IMR-90 (cell line): ENCODE measurements around the gene RIPPLY1. TPM values are rescaled to one million over a fixed set of nuclear protein-coding genes. Genes with fewer than 3 reads are reported as not detected.
"Not testable (repeated sequence)": the region's sequence is repeated elsewhere in the genome, so short reads cannot be mapped to it uniquely, and the experiment has no call there.

Source experiments
- ATAC-seq: fragments of 200-7000 bp; cut with Tn5 transposase; 2 replicates; pipeline ENCODE4 v1.9.1; 2020; ENCODE audit warnings: low read depth, mild to moderate bottlenecking, moderate library complexity
- BruUV-seq: library from RNA; stranded (reverse); fragments of 400-500 nt; replicated peaks from 2 replicates; lab custom pipeline; 2021; lab: Mats Ljungman, UMichigan
- CTCF ChIA-PET: fragments of 300-600 bp; formaldehyde crosslinking; extraction: SDS; loops from one replicate; lab custom pipeline; 2021; ENCODE audit warnings: antibody characterized with exemption; lab: Yijun Ruan, JAX
- POLR2A ChIA-PET: fragments of 300-600 bp; sonication (Branson Sonifier 250); formaldehyde crosslinking; loops from one replicate; lab custom pipeline; 2022; ENCODE audit warnings: antibody characterized with exemption; ENCODE audit not compliant: unreplicated experiment; lab: Charles Lee
- DNase-seq: peaks from one replicate; pipeline ENCODE4 v3.0.0; 2013
- H2AFZ ChIP-seq: replicated peaks from 2 replicates; pipeline ENCODE3; 2013; ENCODE audit warnings: low read length, mild to moderate bottlenecking; ENCODE audit not compliant: poor library complexity
- H2AK5ac ChIP-seq: 2 replicates; pipeline ENCODE4 v1.6.1; 2013; ENCODE audit warnings: low read depth, low read length, inconsistent platforms
- H2AK9ac ChIP-seq: replicated peaks from 2 replicates; pipeline ENCODE3; 2013; ENCODE audit warnings: mild to moderate bottlenecking, low read depth, low read length, moderate library complexity; ENCODE audit not compliant: poor library complexity
- H2BK120ac ChIP-seq: 2 replicates; pipeline ENCODE4 v1.6.1; 2013; ENCODE audit warnings: low read depth, low read length, inconsistent platforms
- H2BK15ac ChIP-seq: 3 replicates; pipeline ENCODE4 v1.6.1; 2013; ENCODE audit warnings: low read depth, low read length, inconsistent platforms
- H2BK20ac ChIP-seq: 2 replicates; pipeline ENCODE4 v1.6.1; 2013; ENCODE audit warnings: low read depth, mild to moderate bottlenecking, inconsistent platforms, low read length, moderate library complexity
- H2BK5ac ChIP-seq: 2 replicates; pipeline ENCODE4 v1.6.1; 2013; ENCODE audit warnings: mild to moderate bottlenecking, low read depth, low read length, inconsistent platforms; ENCODE audit not compliant: poor library complexity, severe bottlenecking
- H3K14ac ChIP-seq: replicated peaks from 2 replicates; pipeline ENCODE4 v1.6.1; 2013; ENCODE audit warnings: low read depth, low read length, inconsistent platforms
- H3K18ac ChIP-seq: 2 replicates; pipeline ENCODE4 v1.6.1; 2013; ENCODE audit warnings: low read depth, low read length, control low read depth
- H3K23ac ChIP-seq: 2 replicates; pipeline ENCODE4 v1.6.1; 2013; ENCODE audit warnings: low read depth, low read length, inconsistent platforms
- H3K27ac ChIP-seq: 2 replicates; pipeline ENCODE4 v1.5.1; 2013; ENCODE audit warnings: mild to moderate bottlenecking, control low read depth, low read length; ENCODE audit not compliant: insufficient read depth
- H3K27me3 ChIP-seq: 2 replicates; pipeline ENCODE4 v1.6.1; 2013; ENCODE audit warnings: low read length; ENCODE audit not compliant: control insufficient read depth, insufficient read depth
- H3K36me3 ChIP-seq: 2 replicates; pipeline ENCODE4 v1.6.1; 2013; ENCODE audit warnings: low read length, mixed read lengths; ENCODE audit not compliant: control insufficient read depth, insufficient read depth
- H3K4ac ChIP-seq: 2 replicates; pipeline ENCODE4 v1.6.1; 2013; ENCODE audit warnings: low read depth, low read length, inconsistent platforms
- H3K4me1 ChIP-seq: 2 replicates; pipeline ENCODE4 v1.6.1; 2013; ENCODE audit warnings: low read length, mixed read lengths; ENCODE audit not compliant: control insufficient read depth, insufficient read depth
- H3K4me2 ChIP-seq: 2 replicates; pipeline ENCODE4 v1.6.1; 2013; ENCODE audit warnings: low read depth, mild to moderate bottlenecking, control low read depth, low read length, moderate library complexity
- H3K4me3 ChIP-seq: 2 replicates; pipeline ENCODE4 v1.5.1; 2013; ENCODE audit warnings: low read depth, mild to moderate bottlenecking, control low read depth, low read length, moderate library complexity; ENCODE audit not compliant: insufficient read depth
- H3K56ac ChIP-seq: 2 replicates; pipeline ENCODE4 v1.6.1; 2013; ENCODE audit warnings: low read length, inconsistent platforms; ENCODE audit not compliant: insufficient read depth; ENCODE audit errors: extremely low read depth
- H3K79me1 ChIP-seq, 2 experiments: 2 replicates each; pipeline ENCODE4 v1.6.1; 2013; ENCODE audit warnings: low read length in 2 of 2, inconsistent platforms in 1 of 2, low read depth in 1 of 2
- H3K9ac ChIP-seq: 2 replicates; pipeline ENCODE4 v1.6.1; 2013; ENCODE audit warnings: low read depth, low read length, control low read depth
- H3K9me1 ChIP-seq: 2 replicates; pipeline ENCODE4 v1.6.1; 2013; ENCODE audit warnings: low read length, inconsistent platforms; ENCODE audit not compliant: insufficient read depth
- H3K9me3 ChIP-seq: 2 replicates; pipeline ENCODE4 v1.6.1; 2013; ENCODE audit warnings: low read length; ENCODE audit not compliant: control insufficient read depth, insufficient read depth
- H4K20me1 ChIP-seq: 2 replicates; pipeline ENCODE4 v1.6.1; 2013; ENCODE audit warnings: low read length, inconsistent platforms; ENCODE audit not compliant: insufficient read depth
- H4K5ac ChIP-seq: 2 replicates; pipeline ENCODE4 v1.6.1; 2013; ENCODE audit warnings: mild to moderate bottlenecking, low read depth, low read length, control low read depth
- H4K8ac ChIP-seq, 2 experiments: 2 replicates each; pipeline ENCODE4 v1.6.1; 2013; ENCODE audit warnings: low read depth in 2 of 2, low read length in 2 of 2, control low read depth in 1 of 2, inconsistent platforms in 1 of 2
- H4K91ac ChIP-seq: 2 replicates; pipeline ENCODE4 v1.6.1; 2013; ENCODE audit warnings: low read depth, low read length, inconsistent platforms; ENCODE audit not compliant: insufficient read depth
- WGBS, 2 experiments: methylation state at CpG; one replicate each; pipeline versions ENCODE4 v1.1.5 to v1.1.7; 2013; ENCODE audit warnings: missing lambda C conversion rate in 2 of 2; ENCODE audit not compliant: insufficient read length in 1 of 2; ENCODE audit errors: extremely low coverage in 2 of 2; 5-methylcytosine and 5-hydroxymethylcytosine counted together
- dilution Hi-C: fragments of 300-500 bp; cut with HindIII; formaldehyde crosslinking; loops from one replicate; pipeline ENCODE4 v1.14.3; 2018; ENCODE audit warnings: low sequenced_read_pairs; ENCODE audit not compliant: unreplicated experiment
- in situ Hi-C: fragments of 300-500 bp; cut with MboI; formaldehyde crosslinking; loops from 3 replicates; pipeline ENCODE4 v1.14.3; 2019; ENCODE audit warnings: low sequenced_read_pairs, inconsistent platforms, mixed read lengths
- intact Hi-C: fragments of 100-400 bp; cut with micrococcal nuclease; formaldehyde crosslinking; loops from 2 replicates; pipeline ENCODE4 v1.10.0; 2022
- polyA plus RNA-seq, 3 experiments: library from polyadenylated mRNA; depleted of rRNA; stranded (reverse); fragments of >200 nt; gene quantifications; 2 replicates each; pipeline ENCODE4 v1.2.3, GENCODE V29; 2012; ENCODE audit warnings: low replicate concordance in 1 of 3
- total RNA-seq: library from RNA; depleted of rRNA; stranded (reverse); fragments of >200 nt; gene quantifications from 2 replicates; pipeline ENCODE4 v1.2.3, GENCODE V29; 2012

Gene RIPPLY1
- total and polyA plus RNA-seq, 2 of the 4 experiments (the other 2 are of a cell fraction): not detected

DNA sequence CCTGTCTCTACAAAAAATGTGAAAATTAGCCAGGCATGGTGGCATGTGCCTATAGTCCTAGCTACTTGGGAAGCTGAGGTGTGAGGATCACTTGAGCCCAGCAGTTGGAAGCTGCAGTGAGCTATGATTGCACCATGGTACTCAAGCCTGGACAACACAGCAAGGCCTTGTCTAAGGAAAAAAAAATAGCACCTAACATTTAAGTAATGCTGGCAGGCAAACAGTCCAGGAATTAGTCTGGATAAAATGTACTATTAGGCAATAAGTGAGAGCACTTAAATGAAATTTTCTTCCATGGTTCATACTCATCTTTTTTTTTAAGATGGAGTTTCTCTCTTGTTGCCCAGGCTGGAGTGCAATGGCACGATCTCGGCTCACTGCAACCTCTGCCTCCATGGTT lies 30.3 kb downstream of the RIPPLY1 start:
- H3K9ac ChIP-seq, H4K5ac ChIP-seq, H2AFZ ChIP-seq, H2BK20ac ChIP-seq, H2AK9ac ChIP-seq, H3K14ac ChIP-seq, DNase-seq, H2BK5ac ChIP-seq, H4K20me1 ChIP-seq, H4K91ac ChIP-seq, H3K4ac ChIP-seq, BruUV-seq, ATAC-seq, H3K23ac ChIP-seq, H2AK5ac ChIP-seq, H4K8ac ChIP-seq, POLR2A ChIA-PET, H3K56ac ChIP-seq, H3K9me3 ChIP-seq, H3K27ac ChIP-seq, H3K79me1 ChIP-seq, H3K18ac ChIP-seq, CTCF ChIA-PET, H3K4me1 ChIP-seq, H2BK15ac ChIP-seq, dilution Hi-C loops, H3K36me3 ChIP-seq, H3K4me2 ChIP-seq, H3K4me3 ChIP-seq, H2BK120ac ChIP-seq, H3K9me1 ChIP-seq, in situ Hi-C loops, H3K27me3 ChIP-seq: not testable (repeated sequence)
- no CpG with 5 or more reads among the region's 2 CpGs for WGBS, 2 experiments
- intact Hi-C loops: loop anchor here (5.0 kb wide), 1 partner anchor 390 kb away; no protein-coding TSS in a partner anchor
